HL-60 (cell line): ENCODE measurements around the gene PRKCE.

Experiments
- DNase-seq, 2 experiments: peaks; one replicate each; pipeline ENCODE4 v3.0.0-alpha.2; 2010 to 2020; ENCODE audit warnings: low read depth in 1 of 2, low spot score in 1 of 2
- H3K27ac ChIP-seq: fragments of 250-450 bp; sonication (Bioruptor Pico); replicated peaks from 2 replicates; pipeline ENCODE4 v1.5.1; 2020; ENCODE audit warnings: mild to moderate bottlenecking, moderate library complexity
- H3K27me3 ChIP-seq: fragments of 250-450 bp; sonication (Bioruptor Pico); 2 replicates; pipeline ENCODE4 v1.5.1; 2021; ENCODE audit warnings: mild to moderate bottlenecking, moderate library complexity; ENCODE audit not compliant: insufficient read depth, poor library complexity, severe bottlenecking
- H3K4me3 ChIP-seq: replicated peaks from 2 replicates; pipeline ENCODE4 v1.5.1; 2011; ENCODE audit warnings: mild to moderate bottlenecking, control low read depth, low read length; ENCODE audit not compliant: insufficient read depth
- CTCF ChIP-seq: IDR thresholded peaks from one replicate; pipeline ENCODE4 v1.5.1; 2011; ENCODE audit warnings: low read length, control low read depth, inconsistent platforms; ENCODE audit not compliant: insufficient read depth
- GABPA ChIP-seq: IDR thresholded peaks from 2 replicates; pipeline ENCODE4 v1.6.1; 2012; ENCODE audit warnings: low read depth
- POLR2AphosphoS5 ChIP-seq: IDR thresholded peaks from 2 replicates; pipeline ENCODE4 v1.6.1; 2012; ENCODE audit warnings: low read depth
- REST ChIP-seq: IDR thresholded peaks from 2 replicates; pipeline ENCODE4 v1.6.1; 2012; ENCODE audit warnings: low read depth; ENCODE audit not compliant: insufficient replicate concordance
- SPI1 ChIP-seq: IDR thresholded peaks from 2 replicates; pipeline ENCODE4 v1.6.1; 2012; ENCODE audit warnings: low read depth, mild to moderate bottlenecking, borderline replicate concordance

The PRKCE gene

DNA sequence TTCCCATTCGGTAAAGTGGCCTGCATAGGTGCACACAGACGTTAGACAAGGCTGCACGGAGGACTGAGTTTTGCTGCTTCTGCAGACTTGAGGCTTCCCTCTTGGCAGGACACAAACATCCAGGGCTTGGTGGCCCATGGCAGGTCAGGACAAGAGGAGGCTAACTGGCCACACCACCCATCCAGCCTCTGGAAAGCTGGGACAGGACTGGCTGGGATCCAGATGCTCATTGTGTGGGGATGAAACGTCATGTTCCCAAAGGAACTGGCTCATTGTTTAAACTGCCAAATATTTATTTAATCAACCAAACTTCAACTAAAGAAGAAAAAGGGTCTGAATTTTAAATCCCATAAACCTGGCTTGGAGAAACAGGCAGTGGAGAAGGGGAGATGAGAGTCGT is 406.7 kb downstream of the PRKCE start:
- no peak for TF ChIP-seq SPI1
- no peak for TF ChIP-seq POLR2AphosphoS5
- no peak for TF ChIP-seq REST
- no peak for TF ChIP-seq GABPA
- no peak for TF ChIP-seq CTCF
- DNase-seq = no peak

GRCh38 chr2:46062637-46063412 is 411.4 kb downstream of the PRKCE start:
- Histone ChIP-seq H3K27me3 (no peaks in the 10 kb centered on the region), H3K27ac (no peak overlapping the region), H3K4me3 (no peak overlapping the region)
- peak; percentile 77 for TF ChIP-seq CTCF
- no peak for TF ChIP-seq GABPA
- peak; percentile 40 to 54 for DNase-seq

More for the DNA sequence above, 406.7 kb downstream of the PRKCE start:
- Histone ChIP-seq H3K27me3 (no peaks in the 10 kb centered on the region), H3K27ac (no peak overlapping the region), H3K4me3 (no peak overlapping the region)

DNA sequence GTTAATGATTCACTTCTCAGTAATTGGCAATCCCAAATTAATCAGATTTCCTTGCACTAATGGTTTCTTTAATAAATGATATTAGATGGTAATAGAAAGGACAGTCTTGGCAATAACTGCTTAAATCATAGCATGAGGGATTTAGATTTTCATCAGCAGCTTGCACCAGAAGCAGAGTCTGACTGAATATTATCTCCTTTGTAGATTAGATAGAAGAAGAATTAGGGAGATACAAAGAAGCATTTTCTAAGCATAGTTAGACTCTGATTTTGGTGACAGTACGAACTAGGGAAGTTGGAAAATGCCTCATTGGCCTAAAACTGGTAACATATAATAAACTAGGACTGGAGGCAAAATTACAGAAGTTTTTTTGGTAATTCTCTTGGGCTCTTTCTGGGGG is 412.9 kb downstream of the PRKCE start:
- Histone ChIP-seq H3K4me3 (no peak overlapping the region), H3K27me3 (no peaks in the 10 kb centered on the region), H3K27ac (no peak overlapping the region)
- TF ChIP-seq SPI1 (no peak), CTCF (no peak), GABPA (no peak), REST (no peak), POLR2AphosphoS5 (no peak)
- no peak for DNase-seq

DNA sequence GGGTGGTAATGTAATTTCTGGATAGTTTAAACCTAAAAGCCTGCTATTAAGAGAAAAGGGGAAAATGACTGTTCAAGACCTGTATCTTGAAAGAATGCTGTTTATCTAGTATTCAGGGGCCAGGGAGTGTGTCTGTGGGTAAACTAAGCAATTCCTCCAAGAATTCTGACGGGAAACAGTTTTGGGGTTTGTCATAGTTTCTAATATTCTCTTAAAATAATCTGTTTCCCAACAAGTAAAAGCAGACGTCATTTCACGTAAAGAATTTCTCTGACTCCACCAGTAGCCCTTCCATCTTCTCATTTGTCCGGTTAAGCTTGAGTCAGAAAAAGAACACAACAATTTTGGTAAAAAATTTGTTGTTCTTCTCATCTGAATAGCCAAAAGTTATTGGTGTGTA is 413.7 kb downstream of the PRKCE start:
- TF ChIP-seq CTCF = no peak
- no peak for TF ChIP-seq REST
- TF ChIP-seq GABPA = no peak
- no peak for TF ChIP-seq SPI1
- TF ChIP-seq POLR2AphosphoS5 = no peak
- DNase-seq = no peak
- no peak overlapping the region for H3K27ac ChIP-seq
- H3K27me3 ChIP-seq = no peaks in the 10 kb centered on the region
- no peak overlapping the region for H3K4me3 ChIP-seq
